Placental pericyte (primary cell): ENCODE measurements around the gene CHST8. TPM values are rescaled to one million over a fixed set of nuclear protein-coding genes. Genes with fewer than 3 reads are reported as not detected.

Source experiments
- total RNA-seq: library from RNA; depleted of rRNA; stranded (reverse); fragments of >200 nt; gene quantifications from 2 replicates; pipeline ENCODE4 v1.2.3, GENCODE V29; 2012

Gene CHST8, protein sequence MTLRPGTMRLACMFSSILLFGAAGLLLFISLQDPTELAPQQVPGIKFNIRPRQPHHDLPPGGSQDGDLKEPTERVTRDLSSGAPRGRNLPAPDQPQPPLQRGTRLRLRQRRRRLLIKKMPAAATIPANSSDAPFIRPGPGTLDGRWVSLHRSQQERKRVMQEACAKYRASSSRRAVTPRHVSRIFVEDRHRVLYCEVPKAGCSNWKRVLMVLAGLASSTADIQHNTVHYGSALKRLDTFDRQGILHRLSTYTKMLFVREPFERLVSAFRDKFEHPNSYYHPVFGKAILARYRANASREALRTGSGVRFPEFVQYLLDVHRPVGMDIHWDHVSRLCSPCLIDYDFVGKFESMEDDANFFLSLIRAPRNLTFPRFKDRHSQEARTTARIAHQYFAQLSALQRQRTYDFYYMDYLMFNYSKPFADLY
- total RNA-seq = 0.14 TPM in 1 of 2 replicates, not detected in the other

DNA sequence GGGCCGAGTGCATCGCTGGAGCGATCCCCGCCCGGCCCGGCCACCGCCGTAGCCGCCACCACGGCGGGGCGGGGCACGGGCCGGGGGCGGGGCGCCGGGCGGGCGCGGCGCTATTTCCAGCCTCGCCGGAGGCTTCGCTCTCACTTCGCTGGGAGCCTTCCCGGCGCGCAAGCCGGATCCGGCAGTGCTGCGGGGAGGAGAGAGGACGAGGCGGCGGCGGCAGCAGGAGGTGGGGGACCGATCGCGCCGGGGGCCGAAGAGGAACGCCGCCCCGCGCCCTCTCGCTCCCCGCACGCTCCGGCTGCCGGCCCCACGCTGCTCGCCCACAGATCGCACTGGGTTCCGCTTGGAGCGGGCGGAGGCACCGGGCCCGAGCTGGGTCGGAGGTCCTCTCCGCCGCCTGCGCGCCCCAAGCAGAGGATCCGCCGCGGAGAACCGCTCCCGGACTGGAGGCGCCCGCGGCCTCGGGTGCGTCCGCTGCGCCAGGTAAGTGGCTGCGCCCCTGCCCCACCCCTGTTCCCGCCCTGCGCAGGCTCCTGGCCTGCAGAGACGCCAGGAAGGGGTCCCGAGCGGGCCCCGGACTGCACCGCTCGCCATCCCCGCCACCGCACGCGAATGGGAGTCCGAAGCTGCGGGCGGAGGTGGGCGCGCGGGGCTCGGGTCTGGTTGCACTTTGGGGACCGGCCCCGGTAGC lies at the start of gene CHST8:
TSS of gene CHST8 (plus strand) at position 143 of the 694 bp plus-strand sequence. CDS start 67,309 bp downstream, outside the sequence.

DNA sequence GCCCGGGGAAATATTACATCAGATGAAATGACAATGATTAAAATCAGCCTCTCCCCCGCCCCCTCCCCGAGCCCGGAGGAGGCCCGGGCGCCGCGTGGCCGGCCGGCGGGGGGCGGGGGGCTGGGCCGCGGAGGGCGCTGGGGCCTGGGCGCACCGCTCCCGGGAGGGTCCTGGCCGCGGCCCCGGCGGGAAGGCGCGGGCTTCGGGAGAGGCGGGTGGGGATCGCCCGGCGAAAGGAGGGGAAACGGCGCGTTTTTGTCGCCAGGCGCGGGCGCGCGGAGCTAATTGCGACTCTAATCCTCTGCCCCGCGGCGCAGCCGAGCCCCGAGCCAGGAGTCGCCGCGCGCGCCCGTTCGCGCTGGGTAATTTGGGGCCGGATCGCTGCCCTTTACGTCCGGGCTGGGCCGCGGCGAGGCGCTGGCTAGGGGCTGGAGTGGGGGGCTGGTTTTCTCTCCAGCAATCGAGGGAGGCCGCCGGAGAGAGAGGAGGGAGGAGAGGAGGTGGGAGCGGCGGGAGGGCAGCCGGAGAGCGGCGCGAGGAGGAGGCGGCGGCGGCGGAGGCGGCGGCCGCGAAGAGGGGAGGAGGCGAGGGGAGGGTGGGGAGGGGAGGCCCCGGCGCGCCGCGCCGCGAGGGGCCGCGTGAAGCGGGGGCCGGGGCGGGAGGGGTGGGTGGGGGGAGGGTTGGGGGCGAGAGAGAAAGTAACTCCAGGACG lies 174.6 kb downstream of the CHST8 start, which contains the start of gene KCTD15:
TSS of gene KCTD15 (plus strand) at position 707 of the 712 bp plus-strand sequence. CDS start 3,585 bp downstream, outside the sequence.

Other genes with a start within 250 kb of the CHST8 start
- 23.2 and 52.7 TPM in 2 replicates for gene CEBPG, start 248.2 kb upstream of the CHST8 start, total RNA-seq
- gene PEPD, start 100.2 kb upstream of the CHST8 start, total RNA-seq = 41.4 and 128 TPM in 2 replicates
- gene KCTD15, start 174.9 kb downstream of the CHST8 start, total RNA-seq = 50.3 and 59.1 TPM in 2 replicates